ENCODE results near the gene MICAL2. TPM values are rescaled to one million over a fixed set of nuclear protein-coding genes. Genes with fewer than 3 reads are reported as not detected.

The MICAL2 gene
- total RNA-seq, 1 experiment from 2014 or later, result 37.4 TPM

DNA sequence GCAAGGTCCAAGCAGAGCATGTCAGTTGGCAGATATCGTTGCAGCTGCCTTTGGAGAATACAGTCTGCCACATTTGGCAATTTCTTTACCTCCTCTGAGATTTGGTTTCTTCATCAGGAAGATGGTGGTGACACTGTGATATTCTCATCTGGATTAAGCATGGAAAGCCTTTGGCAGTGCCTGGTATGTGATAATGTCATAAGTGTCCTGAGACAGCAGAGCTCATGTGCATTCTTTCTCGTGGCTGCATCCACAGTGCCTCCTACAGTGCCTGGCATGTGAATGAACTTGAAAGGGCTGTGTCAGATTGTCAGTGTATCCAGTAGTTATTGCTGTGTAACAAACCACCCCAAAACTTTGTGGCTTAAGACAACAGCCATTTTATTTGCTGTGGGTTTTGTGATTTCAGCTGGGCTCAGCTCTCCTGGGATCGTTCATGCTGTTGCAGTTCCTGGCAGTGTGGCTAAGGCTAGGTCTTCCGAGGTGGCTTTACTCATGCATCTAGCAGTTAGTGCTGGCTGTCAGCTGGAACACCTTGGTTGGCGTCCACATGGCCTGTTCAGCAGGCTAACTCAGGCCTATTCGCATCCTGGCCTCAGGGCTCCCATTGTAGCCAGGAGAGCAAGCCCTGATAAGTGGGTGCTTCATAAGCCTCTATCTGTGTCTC lies 35.7 kb upstream of the MICAL2 start:
- no peaks in the 10 kb centered on the region for H3K9me2 ChIP-seq (ENCODE audit: insufficient read depth)
- H3K9me3 ChIP-seq (ENCODE audit: control insufficient read depth in 1 of 2, insufficient read depth in 1 of 2, low read depth in 1 of 2, low read length in 2 of 2), result no peaks in the 10 kb centered on the region
- ATAC-seq, result no peak
- H3K4me3 ChIP-seq (replicated peaks in 1 of 2; ENCODE audit: low read depth in 1 of 2, low read length in 2 of 2), result no peak overlapping the region
- DNase-seq (ENCODE audit: low read depth, low spot score), result no peak
- no peak overlapping the region for H3K27ac ChIP-seq (ENCODE audit: low read depth, low read length)
- TF ChIP-seq SIN3A (IDR thresholded peaks at IDR 0.05; ENCODE audit: low read depth) (no peak), SP1 (IDR thresholded peaks at IDR 0.05; ENCODE audit: low read depth) (no peak), ZFX (IDR thresholded peaks at IDR 0.05) (no peak), TCF7L2 (IDR thresholded peaks at IDR 0.05; ENCODE audit: borderline replicate concordance, extremely low read depth, insufficient read depth, insufficient read length) (no peak), ELF1 (IDR thresholded peaks at IDR 0.05; ENCODE audit: borderline replicate concordance, low read depth) (no peak), EZH2phosphoT487 (IDR thresholded peaks at IDR 0.05; ENCODE audit: borderline replicate concordance) (no peak), POLR2A (IDR thresholded peaks at IDR 0.05; ENCODE audit: borderline replicate concordance, extremely low read depth, insufficient read depth, insufficient read length) (no peak), RAD21 (IDR thresholded peaks at IDR 0.05; ENCODE audit: low read depth) (no peak), SRF (IDR thresholded peaks at IDR 0.05; ENCODE audit: low read depth) (no peak)
- TF ChIP-seq, protein P1, sequence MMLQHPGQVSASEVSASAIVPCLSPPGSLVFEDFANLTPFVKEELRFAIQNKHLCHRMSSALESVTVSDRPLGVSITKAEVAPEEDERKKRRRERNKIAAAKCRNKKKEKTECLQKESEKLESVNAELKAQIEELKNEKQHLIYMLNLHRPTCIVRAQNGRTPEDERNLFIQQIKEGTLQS (IDR thresholded peaks at IDR 0.05), result no peak
- TF ChIP-seq, protein P2, sequence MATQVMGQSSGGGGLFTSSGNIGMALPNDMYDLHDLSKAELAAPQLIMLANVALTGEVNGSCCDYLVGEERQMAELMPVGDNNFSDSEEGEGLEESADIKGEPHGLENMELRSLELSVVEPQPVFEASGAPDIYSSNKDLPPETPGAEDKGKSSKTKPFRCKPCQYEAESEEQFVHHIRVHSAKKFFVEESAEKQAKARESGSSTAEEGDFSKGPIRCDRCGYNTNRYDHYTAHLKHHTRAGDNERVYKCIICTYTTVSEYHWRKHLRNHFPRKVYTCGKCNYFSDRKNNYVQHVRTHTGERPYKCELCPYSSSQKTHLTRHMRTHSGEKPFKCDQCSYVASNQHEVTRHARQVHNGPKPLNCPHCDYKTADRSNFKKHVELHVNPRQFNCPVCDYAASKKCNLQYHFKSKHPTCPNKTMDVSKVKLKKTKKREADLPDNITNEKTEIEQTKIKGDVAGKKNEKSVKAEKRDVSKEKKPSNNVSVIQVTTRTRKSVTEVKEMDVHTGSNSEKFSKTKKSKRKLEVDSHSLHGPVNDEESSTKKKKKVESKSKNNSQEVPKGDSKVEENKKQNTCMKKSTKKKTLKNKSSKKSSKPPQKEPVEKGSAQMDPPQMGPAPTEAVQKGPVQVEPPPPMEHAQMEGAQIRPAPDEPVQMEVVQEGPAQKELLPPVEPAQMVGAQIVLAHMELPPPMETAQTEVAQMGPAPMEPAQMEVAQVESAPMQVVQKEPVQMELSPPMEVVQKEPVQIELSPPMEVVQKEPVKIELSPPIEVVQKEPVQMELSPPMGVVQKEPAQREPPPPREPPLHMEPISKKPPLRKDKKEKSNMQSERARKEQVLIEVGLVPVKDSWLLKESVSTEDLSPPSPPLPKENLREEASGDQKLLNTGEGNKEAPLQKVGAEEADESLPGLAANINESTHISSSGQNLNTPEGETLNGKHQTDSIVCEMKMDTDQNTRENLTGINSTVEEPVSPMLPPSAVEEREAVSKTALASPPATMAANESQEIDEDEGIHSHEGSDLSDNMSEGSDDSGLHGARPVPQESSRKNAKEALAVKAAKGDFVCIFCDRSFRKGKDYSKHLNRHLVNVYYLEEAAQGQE (IDR thresholded peaks at IDR 0.05; ENCODE audit: low read depth), result no peak
- TF ChIP-seq, protein P3, sequence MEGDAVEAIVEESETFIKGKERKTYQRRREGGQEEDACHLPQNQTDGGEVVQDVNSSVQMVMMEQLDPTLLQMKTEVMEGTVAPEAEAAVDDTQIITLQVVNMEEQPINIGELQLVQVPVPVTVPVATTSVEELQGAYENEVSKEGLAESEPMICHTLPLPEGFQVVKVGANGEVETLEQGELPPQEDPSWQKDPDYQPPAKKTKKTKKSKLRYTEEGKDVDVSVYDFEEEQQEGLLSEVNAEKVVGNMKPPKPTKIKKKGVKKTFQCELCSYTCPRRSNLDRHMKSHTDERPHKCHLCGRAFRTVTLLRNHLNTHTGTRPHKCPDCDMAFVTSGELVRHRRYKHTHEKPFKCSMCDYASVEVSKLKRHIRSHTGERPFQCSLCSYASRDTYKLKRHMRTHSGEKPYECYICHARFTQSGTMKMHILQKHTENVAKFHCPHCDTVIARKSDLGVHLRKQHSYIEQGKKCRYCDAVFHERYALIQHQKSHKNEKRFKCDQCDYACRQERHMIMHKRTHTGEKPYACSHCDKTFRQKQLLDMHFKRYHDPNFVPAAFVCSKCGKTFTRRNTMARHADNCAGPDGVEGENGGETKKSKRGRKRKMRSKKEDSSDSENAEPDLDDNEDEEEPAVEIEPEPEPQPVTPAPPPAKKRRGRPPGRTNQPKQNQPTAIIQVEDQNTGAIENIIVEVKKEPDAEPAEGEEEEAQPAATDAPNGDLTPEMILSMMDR (IDR thresholded peaks at IDR 0.05 in 2 of 3, conservative IDR thresholded peaks at IDR 0.05 in 1 of 3; ENCODE audit: borderline replicate concordance in 1 of 3, insufficient read depth in 1 of 3, low read depth in 2 of 3, low read length in 2 of 3), result no peak
- no peaks in the 10 kb centered on the region for H3K36me3 ChIP-seq (ENCODE audit: control insufficient read depth in 1 of 2, insufficient read depth in 2 of 2, low read length in 2 of 2)
- H3K9ac ChIP-seq (ENCODE audit: low read length), result no peak overlapping the region
- H2AFZ ChIP-seq (ENCODE audit: low read depth, low read length, poor library complexity, severe bottlenecking), result no peak overlapping the region
- POLR2A ChIA-PET, result no interaction called here
- no peaks in the 10 kb centered on the region for H4K20me1 ChIP-seq (ENCODE audit: insufficient read depth)
- H3K27me3 ChIP-seq (ENCODE audit: insufficient read depth, low read length), result no peaks in the 10 kb centered on the region
- H3K4me1 ChIP-seq (ENCODE audit: control insufficient read depth in 1 of 2, insufficient read depth in 2 of 2, low read length in 2 of 2), result peaks cover 0 to 23% of the 10 kb centered on the region in 2 experiments; a peak in 2 of 4 replicates
- no peak overlapping the region for H3K4me2 ChIP-seq (ENCODE audit: low read length)
- no TSS peak for BruUV-seq (replicated peaks)
- CTCF ChIA-PET, result no interaction called here
- RAD21 ChIA-PET (ENCODE audit: low non-redundant PET in 1 of 2, low total read pairs in 2 of 2, uncharacterized antibody in 2 of 2, unreplicated experiment in 2 of 2), result no interaction called here
- intact Hi-C loops (cut with micrococcal nuclease), result no loop called here
- no peaks in the 10 kb centered on the region for H3K79me2 ChIP-seq (ENCODE audit: insufficient read depth, low read length)

All from HCT116 (cell line).